Ramos (cell line): ENCODE results near the gene KIFC1.

Source experiments
- in situ Hi-C: fragments of 300-500 bp; cut with MboI; formaldehyde crosslinking; loops from one replicate; pipeline ENCODE4 v1.14.3; 2022; ENCODE audit warnings: low sequenced_read_pairs; ENCODE audit not compliant: unreplicated experiment

The KIFC1 gene

DNA sequence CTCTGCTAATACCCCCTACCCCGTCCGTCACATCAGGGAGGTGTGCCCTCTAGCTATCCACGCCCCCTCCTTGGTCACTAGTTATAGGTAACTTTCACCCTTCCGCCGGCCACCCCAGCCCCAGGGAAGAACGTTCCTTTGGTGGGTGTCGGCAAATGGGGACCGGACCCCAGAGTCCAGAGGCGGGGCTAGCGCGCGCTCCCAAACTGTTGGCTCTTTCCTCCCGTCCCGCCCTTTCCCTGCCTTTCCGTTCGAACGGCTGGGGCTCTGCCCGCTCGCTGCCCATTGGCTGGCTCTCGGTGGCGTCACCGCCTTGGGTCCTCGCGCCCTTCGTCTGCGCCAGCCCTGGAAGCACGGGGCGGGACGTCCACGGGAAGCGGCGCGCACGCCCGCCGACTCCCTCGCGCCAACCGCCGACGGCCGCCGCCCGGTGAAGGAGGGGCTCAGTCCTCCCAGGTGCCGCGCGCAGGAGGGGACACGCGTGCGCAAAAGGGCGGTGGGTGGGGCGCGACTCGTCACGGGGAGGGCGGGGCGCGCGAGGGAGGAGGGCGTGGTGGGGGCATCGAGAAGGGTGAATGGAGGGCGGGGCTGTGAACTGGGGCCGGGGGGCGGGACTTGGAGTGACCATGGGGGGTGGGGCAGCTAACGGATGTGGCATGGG lies 18.6 kb downstream of the KIFC1 start:
- in situ Hi-C loops, result no loop called here

DNA sequence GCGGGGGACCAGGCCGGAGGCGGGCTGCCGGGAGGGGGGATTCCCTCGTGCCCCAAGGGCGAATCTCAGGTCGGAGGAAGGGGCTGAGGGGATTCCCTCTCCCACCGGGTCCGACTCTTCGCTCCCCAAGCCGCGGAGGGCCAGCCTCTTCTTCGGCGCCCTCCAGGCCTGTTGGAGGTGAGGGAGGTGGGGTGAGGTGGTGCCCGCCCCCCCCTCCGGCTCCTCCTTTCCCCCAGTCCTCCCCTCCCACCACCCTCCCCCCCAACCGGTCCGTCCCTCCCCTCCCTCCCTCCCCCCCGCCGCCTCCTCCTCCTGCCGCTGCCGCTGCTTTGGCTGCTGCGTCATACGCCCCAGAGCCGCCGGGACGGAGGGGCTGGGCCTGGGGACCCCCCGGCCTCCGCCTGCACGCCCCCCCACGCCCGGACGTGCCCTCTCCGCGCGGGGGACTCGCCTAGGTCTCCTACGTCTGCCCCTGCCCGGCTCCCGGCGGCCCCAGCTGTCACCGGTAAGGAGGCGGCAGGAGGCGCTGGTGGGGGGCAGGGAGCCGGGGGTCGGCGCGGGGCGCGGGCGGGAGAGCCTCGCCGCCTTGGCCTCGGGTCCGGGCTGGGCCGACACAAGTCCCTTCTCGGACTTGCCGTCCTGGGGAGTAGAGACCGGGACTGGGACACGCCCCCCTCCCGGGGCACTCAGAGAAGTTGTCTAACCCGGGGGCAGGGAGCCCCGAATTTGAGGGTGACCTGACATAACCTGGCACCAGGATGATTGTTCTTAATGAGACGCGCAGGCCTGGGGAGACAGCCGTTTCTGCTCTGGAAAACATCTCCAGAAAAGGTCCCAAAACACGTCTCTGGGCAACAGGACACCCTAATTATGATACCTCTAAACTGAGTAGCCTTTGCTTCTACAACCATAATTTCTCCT lies 19.3 kb downstream of the KIFC1 start, which contains the start of gene PHF1:
Gene PHF1 (plus strand): TSS at position 304 of the 921 bp plus-strand sequence. CDS start 1,250 bp downstream, outside the sequence.
- in situ Hi-C loops, result no loop called here

DNA sequence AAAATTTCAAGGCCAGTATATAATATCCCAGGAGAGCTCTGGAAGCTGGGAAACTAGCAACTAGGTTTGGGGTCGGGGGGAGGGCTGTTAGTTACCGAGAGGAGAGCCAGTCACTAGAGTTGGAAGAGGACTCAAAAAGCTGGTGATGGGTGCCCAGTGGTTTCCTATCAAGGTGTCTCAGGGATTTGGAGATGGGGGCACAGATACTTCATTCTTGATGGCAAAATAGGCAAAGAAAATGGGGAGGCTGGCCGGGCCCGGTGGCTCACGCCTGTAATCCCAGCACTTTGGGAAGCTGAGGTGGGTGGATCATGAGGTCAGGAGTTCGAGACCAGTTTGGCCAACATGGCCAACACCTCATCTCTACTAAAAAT lies 20.0 kb downstream of the KIFC1 start:
- in situ Hi-C loops, result no loop called here

DNA sequence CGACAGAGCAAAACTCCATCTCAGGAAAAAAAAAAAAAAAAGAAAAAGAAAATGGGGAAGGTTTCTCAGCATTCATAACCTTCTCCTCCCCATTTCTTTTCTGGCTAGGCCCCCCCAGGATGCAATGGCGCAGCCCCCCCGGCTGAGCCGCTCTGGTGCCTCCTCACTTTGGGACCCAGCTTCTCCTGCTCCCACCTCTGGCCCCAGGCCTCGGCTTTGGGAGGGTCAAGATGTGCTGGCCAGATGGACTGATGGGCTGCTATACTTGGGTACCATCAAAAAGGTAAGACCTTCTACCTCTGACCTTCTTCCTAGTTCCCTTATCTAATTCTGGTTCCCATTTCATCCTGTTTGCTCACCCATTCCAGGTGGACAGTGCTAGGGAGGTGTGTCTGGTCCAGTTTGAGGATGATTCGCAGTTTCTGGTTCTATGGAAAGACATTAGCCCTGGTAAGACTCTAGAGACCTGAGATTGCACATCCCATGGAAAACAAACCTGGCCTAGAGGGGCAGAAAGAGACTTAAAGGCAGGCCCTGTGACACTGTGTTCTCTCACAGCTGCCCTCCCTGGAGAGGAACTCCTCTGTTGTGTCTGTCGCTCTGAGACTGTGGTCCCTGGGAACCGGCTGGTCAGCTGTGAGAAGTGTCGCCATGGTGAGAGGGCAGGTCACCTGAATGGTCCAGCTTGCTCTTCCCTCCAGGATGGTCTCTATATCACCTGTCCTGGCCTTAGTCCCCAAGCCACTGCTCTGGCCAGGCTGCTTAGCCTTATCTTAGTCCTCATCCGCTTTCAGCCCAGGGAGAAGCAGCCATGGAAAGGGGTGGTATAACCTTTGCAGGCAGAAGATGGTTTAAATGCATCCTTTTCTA lies 20.8 kb downstream of the KIFC1 start:
- in situ Hi-C loops, result no loop called here

DNA sequence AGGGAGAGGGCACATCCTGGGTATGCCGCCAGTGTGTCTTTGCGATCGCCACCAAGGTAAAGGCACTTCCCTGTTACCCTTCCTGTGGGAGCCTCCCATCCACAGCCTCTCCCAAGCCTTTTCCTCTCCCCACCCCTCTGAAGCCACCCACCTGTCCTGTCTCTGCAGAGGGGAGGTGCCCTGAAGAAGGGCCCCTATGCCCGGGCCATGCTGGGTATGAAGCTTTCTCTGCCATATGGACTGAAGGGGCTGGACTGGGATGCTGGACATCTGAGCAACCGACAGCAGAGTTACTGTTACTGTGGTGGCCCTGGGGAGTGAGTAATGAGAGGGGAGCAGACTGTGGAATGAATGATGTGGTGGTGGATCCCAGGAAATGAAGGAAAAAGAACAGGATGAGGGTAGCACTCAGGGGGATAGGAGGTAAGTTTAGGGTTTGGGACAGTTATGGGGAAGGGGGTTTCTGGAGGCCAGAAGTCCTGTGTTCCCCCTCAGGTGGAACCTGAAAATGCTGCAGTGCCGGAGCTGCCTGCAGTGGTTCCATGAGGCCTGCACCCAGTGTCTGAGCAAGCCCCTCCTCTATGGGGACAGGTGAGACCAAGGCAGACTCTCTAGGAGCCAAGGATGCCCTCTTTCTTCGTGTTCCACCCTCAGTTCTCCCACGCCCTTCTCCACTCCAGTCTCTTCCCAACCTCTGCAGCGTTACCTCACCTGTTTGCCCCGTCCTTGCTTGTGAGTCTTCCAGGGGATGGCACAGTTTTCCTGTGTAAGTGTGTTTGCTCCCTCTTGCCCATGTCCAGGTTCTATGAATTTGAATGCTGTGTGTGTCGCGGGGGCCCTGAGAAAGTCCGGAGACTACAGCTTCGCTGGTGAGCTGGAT lies 21.9 kb downstream of the KIFC1 start:
- in situ Hi-C loops, result no loop called here

DNA sequence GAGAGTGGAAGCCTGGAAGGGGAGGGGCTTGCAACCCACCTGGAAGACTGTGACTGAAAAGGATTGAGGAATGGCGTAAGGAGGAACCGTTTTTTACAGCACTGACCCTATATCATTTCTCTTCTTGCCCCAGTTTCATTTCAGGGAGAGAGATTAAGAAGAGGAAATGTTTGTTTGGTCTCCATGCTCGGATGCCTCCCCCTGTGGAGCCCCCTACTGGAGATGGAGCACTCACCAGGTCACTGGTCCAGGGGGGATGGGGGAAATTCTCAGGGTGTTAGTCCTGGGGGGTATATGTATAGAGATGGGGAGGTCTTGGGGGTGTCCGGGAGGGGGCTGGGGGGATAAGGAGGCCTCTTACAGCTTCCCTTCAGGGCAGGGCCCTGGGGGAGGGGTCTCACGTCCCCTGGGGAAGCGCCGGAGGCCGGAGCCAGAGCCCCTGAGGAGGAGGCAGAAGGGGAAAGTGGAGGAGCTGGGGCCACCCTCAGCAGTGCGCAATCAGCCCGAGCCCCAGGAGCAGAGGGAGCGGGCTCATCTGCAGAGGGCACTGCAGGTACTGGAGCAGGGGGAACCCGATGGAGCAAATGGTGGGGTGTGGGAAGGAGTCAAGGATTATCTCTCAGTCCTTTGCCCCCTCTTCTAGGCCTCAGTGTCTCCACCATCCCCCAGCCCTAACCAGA lies 23.1 kb downstream of the KIFC1 start:
- in situ Hi-C loops, result no loop called here

DNA sequence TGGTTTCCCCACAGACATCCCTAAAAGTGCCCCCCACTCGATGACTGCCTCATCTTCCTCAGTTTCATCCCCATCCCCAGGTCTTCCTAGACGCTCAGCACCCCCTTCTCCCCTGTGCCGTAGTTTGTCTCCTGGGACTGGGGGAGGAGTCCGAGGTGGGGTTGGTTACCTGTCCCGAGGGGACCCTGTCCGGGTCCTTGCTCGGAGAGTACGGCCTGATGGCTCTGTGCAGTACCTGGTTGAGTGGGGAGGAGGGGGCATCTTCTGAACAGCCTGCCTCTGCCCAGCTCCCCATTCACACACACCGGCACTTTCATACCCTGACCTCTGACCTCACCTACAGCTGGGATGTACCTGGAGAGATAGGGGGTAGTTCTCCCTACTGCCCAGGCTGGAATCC lies 24.2 kb downstream of the KIFC1 start:
- in situ Hi-C loops, result no loop called here

DNA sequence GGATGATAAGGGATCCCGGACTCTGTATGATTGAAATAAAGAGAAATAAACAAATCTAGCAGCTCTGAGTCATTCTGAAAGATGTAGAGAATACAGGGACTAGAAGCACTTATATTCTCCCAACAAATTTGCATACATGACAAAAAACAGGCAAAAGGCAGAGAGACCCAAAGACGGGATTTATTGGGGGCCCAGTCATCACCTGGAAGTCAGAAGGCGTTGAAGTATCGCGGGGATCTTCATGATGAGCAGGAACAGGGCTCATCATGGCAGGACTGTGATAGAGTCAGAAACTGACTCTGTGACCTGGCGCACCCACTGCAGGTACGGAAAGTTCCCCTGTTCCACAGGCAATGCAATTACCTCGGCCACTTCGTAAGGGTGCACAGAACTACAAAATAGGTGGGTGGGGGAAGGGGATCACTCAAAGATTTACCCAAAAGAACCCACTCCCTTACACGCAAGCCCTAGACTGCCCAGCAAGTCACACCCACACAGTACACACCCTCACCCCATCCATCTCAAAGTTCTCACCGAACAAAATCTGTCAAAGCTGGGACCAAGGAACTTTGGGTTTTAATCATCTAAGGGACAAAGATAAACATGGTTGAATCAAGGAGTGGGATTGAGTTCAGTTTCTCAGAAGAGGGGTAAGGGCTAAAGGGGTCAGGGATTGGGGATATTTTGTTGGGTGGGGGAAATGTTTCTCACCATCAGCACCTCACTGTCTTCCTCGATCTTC lies 24.9 kb downstream of the KIFC1 start:
- in situ Hi-C loops, result no loop called here

DNA sequence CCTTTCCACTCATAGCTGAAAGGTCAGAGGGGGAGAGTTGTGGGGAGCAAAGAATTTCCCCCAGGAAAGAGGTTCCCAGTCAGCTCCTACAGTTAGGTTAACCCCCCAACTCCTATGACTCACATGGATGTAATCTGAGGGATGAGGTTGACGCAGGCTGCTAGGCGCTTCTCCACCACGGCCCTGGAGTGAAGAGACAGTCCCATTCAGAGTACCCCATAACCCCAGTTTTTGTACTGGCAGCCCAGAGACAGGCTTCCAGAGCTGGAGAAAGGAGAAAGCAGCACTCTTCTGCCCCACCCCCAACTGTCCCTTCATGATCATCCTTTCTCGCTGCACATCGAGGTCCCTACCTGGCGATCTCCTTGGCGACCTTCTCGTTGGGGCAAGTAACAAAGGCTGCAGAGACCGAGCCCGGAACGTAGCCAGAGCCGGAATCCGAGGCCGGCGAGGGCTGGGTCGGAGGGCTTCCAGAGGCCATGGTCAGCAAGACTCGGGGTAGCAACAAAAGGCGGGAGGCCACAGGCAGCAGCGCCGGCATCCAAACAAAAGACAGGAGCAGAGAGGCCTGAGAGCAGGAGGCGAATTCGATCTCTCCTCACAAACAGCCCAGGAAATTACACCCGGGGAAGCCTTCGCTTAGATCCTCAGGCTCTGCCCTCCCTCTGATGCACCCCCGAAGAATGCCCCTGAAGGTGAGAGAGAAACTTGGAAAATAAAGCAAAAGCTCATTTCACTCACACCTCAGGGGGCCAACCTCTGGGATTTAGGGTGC lies 25.7 kb downstream of the KIFC1 start:
- in situ Hi-C loops, result no loop called here

DNA sequence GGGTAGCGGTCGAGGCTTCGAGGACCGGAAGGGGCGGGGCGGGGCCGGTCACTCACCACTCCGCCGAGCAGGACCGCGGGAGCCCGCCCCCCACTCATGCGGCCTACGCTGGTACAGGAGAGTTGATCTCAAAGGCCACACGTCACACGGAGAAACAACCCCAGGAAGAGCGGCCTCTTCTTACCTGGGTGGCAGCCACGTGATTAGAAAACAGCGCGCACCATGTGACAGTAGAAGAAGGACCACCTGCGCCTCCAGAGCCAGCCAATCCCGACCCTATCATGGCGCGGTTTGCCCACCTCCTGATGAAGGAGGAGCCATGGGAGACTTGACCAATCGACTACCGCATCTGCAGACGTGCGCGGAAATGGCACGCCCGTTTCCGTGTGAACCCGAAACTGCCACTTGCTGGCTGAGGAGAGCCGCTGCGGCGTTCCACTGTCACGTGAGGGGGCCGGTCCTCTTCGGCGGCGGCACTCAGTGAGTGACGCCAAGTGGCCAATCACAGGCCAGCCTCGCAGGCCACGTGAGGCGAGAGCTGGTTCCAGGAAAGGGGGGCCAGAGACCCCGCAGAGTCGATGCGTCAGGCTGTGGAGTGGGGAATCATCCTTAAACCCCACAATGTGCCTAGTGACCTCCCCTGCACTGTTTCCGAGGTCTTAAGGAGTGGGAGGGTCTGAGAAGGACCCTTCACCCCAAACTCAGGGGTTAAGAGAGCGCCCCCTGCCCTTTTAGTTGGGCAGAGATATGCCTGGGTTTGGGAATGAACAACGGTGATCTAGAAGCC lies 26.5 kb downstream of the KIFC1 start, which contains the start of gene CUTA:
Gene CUTA (minus strand): TSS at position 205 of the 787 bp plus-strand sequence. CDS start 107 bp downstream, at position 98.
- in situ Hi-C loops, result no loop called here

DNA sequence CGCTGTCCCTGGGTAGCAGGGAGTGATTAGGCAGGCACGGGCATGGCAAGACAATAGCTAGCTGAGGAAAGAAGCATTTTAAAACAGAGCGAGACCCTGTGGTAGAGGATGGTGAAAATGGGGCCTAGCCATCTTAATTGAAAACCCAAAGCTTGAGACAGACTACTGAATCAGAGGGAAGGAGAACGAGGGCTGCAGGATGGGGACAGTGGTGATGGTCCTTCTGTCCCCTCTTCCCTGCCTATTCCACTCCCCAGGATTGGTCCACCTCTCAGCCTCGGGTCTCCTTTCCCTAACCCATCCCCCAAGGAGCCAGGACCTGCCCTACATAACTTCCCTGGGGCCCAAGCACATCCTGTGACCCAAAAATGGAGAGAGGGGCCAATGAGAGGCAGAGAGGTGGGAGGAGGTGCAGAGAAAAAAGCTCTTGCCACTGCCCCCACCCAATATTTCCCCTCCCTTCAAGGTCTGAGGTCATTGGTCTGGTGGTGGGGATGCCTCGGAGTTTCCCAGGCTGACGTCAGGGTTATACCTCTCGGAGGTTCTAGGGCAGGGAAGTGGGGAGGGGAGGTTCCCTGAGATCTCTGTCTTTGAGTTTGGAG lies 27.2 kb downstream of the KIFC1 start:
- in situ Hi-C loops, result no loop called here

DNA sequence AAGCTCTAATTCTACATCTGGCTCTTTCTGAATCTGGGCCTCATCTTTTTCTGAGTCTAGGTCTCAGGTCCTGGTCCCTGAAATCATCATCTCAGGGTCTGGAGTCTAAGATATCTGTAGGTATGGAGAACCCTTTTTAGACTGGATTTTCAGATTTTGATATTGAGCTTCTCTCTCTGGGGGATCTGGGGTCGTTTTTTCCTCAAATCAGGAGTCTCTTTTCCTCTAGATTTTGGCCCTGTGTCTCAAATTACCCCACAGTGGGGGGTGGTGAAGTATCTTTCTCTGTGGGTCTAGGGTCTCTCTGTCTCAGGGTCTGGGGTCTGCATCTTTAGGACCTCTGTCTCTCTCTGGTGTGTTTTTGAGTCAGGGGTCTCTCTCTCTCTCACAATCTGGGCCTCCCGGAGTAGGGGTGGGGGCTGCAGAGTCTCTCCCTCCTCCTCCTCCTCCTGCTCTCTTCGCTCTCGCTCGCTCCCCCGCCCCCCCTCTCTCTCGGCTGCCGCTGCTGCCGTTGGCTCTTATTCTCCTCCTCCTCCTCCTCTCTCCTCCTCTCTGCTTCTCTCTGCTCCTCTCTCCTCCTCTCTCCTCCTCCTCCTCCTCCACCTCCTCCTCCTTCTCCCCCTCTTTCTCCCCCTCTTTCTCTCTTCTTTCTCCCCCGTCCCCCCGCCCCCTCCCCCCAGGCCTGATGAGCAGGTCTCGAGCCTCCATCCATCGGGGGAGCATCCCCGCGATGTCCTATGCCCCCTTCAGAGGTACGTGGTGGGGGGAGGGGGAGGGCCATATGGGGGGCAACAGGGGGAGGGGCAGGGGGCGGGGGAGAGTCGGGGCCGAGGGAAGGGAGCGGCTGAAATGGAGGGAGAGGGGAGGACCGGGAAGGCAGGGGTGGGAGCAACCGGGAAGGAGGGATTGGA lies 28.2 kb downstream of the KIFC1 start, which contains the start of gene SYNGAP1:
Gene SYNGAP1 (plus strand): TSS at position 486 of the 911 bp plus-strand sequence. CDS start 200 bp downstream, at position 686.
- in situ Hi-C loops, result no loop called here

DNA sequence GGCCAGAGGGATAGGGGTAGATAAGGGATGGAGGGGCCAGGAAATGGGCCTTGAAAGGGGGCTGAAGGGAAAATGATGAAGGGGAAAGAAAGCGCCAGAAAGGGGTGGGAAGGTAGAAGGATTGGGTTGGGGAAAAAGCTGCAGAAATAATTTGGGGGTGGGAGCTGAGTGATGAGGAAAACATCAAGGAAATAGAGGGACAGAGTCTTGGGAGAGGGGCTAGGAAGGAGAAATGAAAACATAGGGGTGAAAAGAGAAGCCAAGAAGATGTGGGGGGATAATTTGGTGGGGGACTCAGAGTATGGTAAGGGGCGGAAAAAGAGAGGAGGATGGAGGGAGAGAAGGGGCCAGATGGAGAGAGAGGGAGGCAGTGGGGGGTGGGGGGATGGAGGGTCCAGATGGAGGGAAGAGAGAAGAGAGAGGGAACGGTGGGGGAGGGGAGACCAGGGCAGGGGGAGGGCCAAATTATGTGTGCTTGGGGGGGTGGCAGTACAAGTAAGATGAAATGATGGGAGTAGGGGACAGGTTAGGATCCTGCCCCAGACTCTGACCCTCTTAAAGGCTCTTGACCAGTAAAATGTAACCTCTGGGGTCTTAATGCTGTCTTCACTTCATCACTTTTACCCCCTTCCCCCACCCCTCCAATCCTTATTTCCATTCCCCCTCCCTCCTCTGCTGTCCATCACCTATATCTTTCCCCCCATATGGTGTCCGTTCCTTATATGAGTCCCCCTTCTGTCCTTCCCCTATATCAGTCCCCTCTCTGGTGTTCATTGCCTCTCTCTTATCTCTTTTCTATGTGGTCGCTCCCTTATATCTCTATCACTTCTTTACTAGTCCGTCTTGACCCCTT lies 29.1 kb downstream of the KIFC1 start:
- in situ Hi-C loops, result no loop called here

DNA sequence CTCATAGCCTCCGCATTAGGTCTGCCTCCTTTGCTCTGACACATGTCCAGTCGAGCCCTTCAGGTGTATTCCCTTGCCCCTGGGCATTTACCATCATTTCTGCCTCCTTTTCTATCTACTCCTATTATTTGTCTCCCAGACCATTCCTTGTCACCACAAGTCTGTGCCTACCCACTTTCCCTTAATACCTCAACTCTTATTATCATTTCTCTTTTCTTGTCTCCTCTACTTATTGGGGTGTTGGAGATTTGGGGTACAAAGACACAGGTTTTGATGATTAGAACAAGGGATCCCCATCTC lies 29.7 kb downstream of the KIFC1 start:
- in situ Hi-C loops, result no loop called here

DNA sequence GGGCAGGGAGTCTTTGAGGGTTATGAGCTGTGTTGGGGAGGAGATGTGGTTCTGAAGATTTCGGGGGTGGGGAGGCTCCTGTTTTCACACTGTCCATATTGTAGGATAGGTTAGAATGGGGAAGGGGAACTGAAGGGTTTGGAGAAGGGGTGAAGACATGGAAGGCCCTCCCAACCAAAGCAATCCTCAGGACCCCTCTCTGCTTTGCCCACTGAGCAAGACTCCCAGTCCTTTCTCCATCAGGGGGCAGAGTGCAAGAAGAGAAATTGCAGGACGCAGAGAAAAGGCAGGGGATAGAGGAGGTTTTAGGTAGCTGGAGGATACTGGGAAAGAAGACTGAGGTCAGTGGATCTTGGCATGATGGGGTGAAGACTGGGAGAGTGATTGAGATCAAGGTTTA lies 32.2 kb downstream of the KIFC1 start:
- in situ Hi-C loops, result no loop called here
